ENCODE measurements around the gene CCDC71L. TPM values are rescaled to one million over a fixed set of nuclear protein-coding genes. Genes with fewer than 3 reads are reported as not detected.

Gene CCDC71L
- total RNA-seq, 1 donor from 2014 or later, result 20.3 TPM

- Mint-ChIP-seq H3K27me3 (no peaks in the 10 kb centered on the region), H3K4me3 (ENCODE audit: low read depth) (no peak overlapping the region), H3K36me3 (ENCODE audit: insufficient read depth) (no peaks in the 10 kb centered on the region), H3K9me3 (ENCODE audit: low read depth) (peaks cover 7% of the 10 kb centered on the region), H3K27ac (no peak overlapping the region), H3K4me1 (ENCODE audit: low read depth) (no peaks in the 10 kb centered on the region)
- no peak for TF ChIP-seq CTCF (IDR thresholded peaks at IDR 0.05; ENCODE audit: unreplicated experiment)
- DNase-seq (ENCODE audit: low spot score, unreplicated experiment), result no peak
These were observed 17.6 kb downstream of the CCDC71L start for GRCh38 chr7:106643216-106644000.

- Mint-ChIP-seq H3K9me3 (ENCODE audit: low read depth) (peaks cover 7% of the 10 kb centered on the region), H3K4me3 (ENCODE audit: low read depth) (no peak overlapping the region), H3K4me1 (ENCODE audit: low read depth) (no peaks in the 10 kb centered on the region), H3K27ac (no peak overlapping the region), H3K36me3 (ENCODE audit: insufficient read depth) (no peaks in the 10 kb centered on the region), H3K27me3 (no peaks in the 10 kb centered on the region)
- no peak for DNase-seq (ENCODE audit: low spot score, unreplicated experiment)
- TF ChIP-seq CTCF (IDR thresholded peaks at IDR 0.05; ENCODE audit: unreplicated experiment), result no peak
These were observed 19.5 kb downstream of the CCDC71L start for GRCh38 chr7:106641416-106641815.

- peaks cover 7% of the 10 kb centered on the region for H3K9me3 Mint-ChIP-seq (ENCODE audit: low read depth)
- H3K27ac Mint-ChIP-seq, result no peak overlapping the region
- TF ChIP-seq CTCF (IDR thresholded peaks at IDR 0.05; ENCODE audit: unreplicated experiment), result no peak
- no peak overlapping the region for H3K4me3 Mint-ChIP-seq (ENCODE audit: low read depth)
- no peak for DNase-seq (ENCODE audit: low spot score, unreplicated experiment)
- H3K36me3 Mint-ChIP-seq (ENCODE audit: insufficient read depth), result no peaks in the 10 kb centered on the region
- no peaks in the 10 kb centered on the region for H3K27me3 Mint-ChIP-seq
- no peaks in the 10 kb centered on the region for H3K4me1 Mint-ChIP-seq (ENCODE audit: low read depth)
These were observed 20.4 kb downstream of the CCDC71L start for GRCh38 chr7:106640368-106641141.

- TF ChIP-seq CTCF (IDR thresholded peaks at IDR 0.05; ENCODE audit: unreplicated experiment), result no peak
- Mint-ChIP-seq H3K9me3 (ENCODE audit: low read depth) (peaks cover 7% of the 10 kb centered on the region), H3K4me1 (ENCODE audit: low read depth) (no peaks in the 10 kb centered on the region), H3K36me3 (ENCODE audit: insufficient read depth) (no peaks in the 10 kb centered on the region), H3K4me3 (ENCODE audit: low read depth) (no peak overlapping the region), H3K27me3 (no peaks in the 10 kb centered on the region), H3K27ac (no peak overlapping the region)
- no peak for DNase-seq (ENCODE audit: low spot score, unreplicated experiment)
These were observed 21.3 kb downstream of the CCDC71L start for GRCh38 chr7:106639476-106640334.

- Mint-ChIP-seq H3K27me3 (no peaks in the 10 kb centered on the region), H3K4me1 (ENCODE audit: low read depth) (no peaks in the 10 kb centered on the region), H3K36me3 (ENCODE audit: insufficient read depth) (no peaks in the 10 kb centered on the region), H3K9me3 (ENCODE audit: low read depth) (peaks cover 7% of the 10 kb centered on the region), H3K4me3 (ENCODE audit: low read depth) (no peak overlapping the region), H3K27ac (no peak overlapping the region)
- no peak for DNase-seq (ENCODE audit: low spot score, unreplicated experiment)
- no peak for TF ChIP-seq CTCF (IDR thresholded peaks at IDR 0.05; ENCODE audit: unreplicated experiment)
These were observed 25.5 kb downstream of the CCDC71L start for GRCh38 chr7:106635411-106635810.
